Neural progenitor cell (in vitro differentiated cells): Measurements from ENCODE around the gene HLA-C.

Source experiments
- CTCF ChIP-seq: fragments of 200-600 bp; sonication (generic); IDR thresholded peaks from 2 replicates; pipeline ENCODE4 v1.5.1; 2017; ENCODE audit warnings: antibody characterized with exemption, mild to moderate bottlenecking
- EZH2 ChIP-seq: fragments of 200-600 bp; sonication (generic); IDR thresholded peaks from 2 replicates; pipeline ENCODE4 v1.6.1; 2017; ENCODE audit warnings: antibody characterized with exemption, mild to moderate bottlenecking, moderate library complexity
- EZH2phosphoT487 ChIP-seq: fragments of 200-600 bp; sonication (generic); IDR thresholded peaks from 2 replicates; pipeline ENCODE4 v1.6.1; 2017; ENCODE audit warnings: antibody characterized with exemption

GRCh38 chr6:31251261-31251660, 20.6 kb downstream of the HLA-C start:
- TF ChIP-seq CTCF (no peak), EZH2 (no peak), EZH2phosphoT487 (no peak)
